ENCODE data around the gene HACL1.

HACL1 gene

GRCh38 chr3:15632212-15632580 is 30.8 kb upstream of the HACL1 start:
- H4K91ac ChIP-seq (ENCODE audit: low read length): peak overlapping the region; percentile 48
- H3K23ac ChIP-seq (ENCODE audit: low read length in 2 of 2): peak overlapping the region in 1 of 2 experiments; percentile 3
- H3K27me3 ChIP-seq (ENCODE audit: control insufficient read depth in 1 of 2, insufficient read depth in 1 of 2, low read length in 2 of 2): no peaks in the 10 kb centered on the region
- no peak overlapping the region for H3K14ac ChIP-seq (ENCODE audit: low read length in 2 of 2)
- H3K4me1 ChIP-seq (ENCODE audit: control insufficient read depth, insufficient read depth, low read depth, low read length): peaks cover 23% of the 10 kb centered on the region
- no peak overlapping the region for H2AFZ ChIP-seq (ENCODE audit: low read depth, low read length)
- H3K27ac ChIP-seq (ENCODE audit: low read length, poor library complexity, severe bottlenecking): no peak overlapping the region
- peak overlapping the region; percentile 33 for H2AK5ac ChIP-seq (ENCODE audit: low read length, severe bottlenecking)
- peak overlapping the region; percentile 31 for H2BK15ac ChIP-seq (ENCODE audit: low read depth, poor library complexity, severe bottlenecking)
- H3K9me3 ChIP-seq (ENCODE audit: control insufficient read depth, low read length): no peaks in the 10 kb centered on the region
- H3K4me3 ChIP-seq (ENCODE audit: insufficient read depth in 1 of 2, low read depth in 1 of 2, low read length in 2 of 2): no peak overlapping the region
- no peak overlapping the region for H3K9ac ChIP-seq (ENCODE audit: low read length)
- peak overlapping the region; percentile 64 for H2BK120ac ChIP-seq (ENCODE audit: low read depth, low read length)
- peak overlapping the region; percentile 48 to 73 for H3K18ac ChIP-seq (ENCODE audit: low read depth in 1 of 2, low read length in 2 of 2)
- peak overlapping the region; percentile 79 for H4K8ac ChIP-seq (ENCODE audit: low read length)
- DNase-seq: no peak
- no peak overlapping the region for H2BK5ac ChIP-seq (ENCODE audit: low read depth, low read length, poor library complexity, severe bottlenecking)
- H3K79me1 ChIP-seq (replicated peaks; ENCODE audit: low read length, poor library complexity, severe bottlenecking): peaks cover 14% of the 10 kb centered on the region
- peak overlapping the region; percentile 35 to 68 for H3K4ac ChIP-seq (ENCODE audit: low read depth in 1 of 2, low read length in 2 of 2)
- H3K4me2 ChIP-seq (ENCODE audit: low read length, poor library complexity, severe bottlenecking): no peak overlapping the region
- 98% methylated on average over 4 of the region's 4 CpGs for WGBS
- H2BK12ac ChIP-seq (ENCODE audit: low read length in 2 of 2): peak overlapping the region; percentile 53 to 86
- no peaks in the 10 kb centered on the region for H3K36me3 ChIP-seq (ENCODE audit: control insufficient read depth in 1 of 2, insufficient read depth in 2 of 2, low read depth in 1 of 2, low read length in 2 of 2)

- Histone ChIP-seq H3K4ac (ENCODE audit: low read depth in 1 of 2, low read length in 2 of 2) (peak overlapping the region; percentile 35 to 68), H4K91ac (ENCODE audit: low read length) (peak overlapping the region; percentile 48), H3K9me3 (ENCODE audit: control insufficient read depth, low read length) (no peaks in the 10 kb centered on the region), H3K23ac (ENCODE audit: low read length in 2 of 2) (peak overlapping the region in 1 of 2 experiments; percentile 3), H3K27ac (ENCODE audit: low read length, poor library complexity, severe bottlenecking) (peak overlapping the region; percentile 19), H3K14ac (ENCODE audit: low read length in 2 of 2) (no peak overlapping the region), H3K18ac (ENCODE audit: low read depth in 1 of 2, low read length in 2 of 2) (peak overlapping the region; percentile 48 to 82), H2AFZ (ENCODE audit: low read depth, low read length) (no peak overlapping the region), H2BK5ac (ENCODE audit: low read depth, low read length, poor library complexity, severe bottlenecking) (no peak overlapping the region), H2BK120ac (ENCODE audit: low read depth, low read length) (no peak overlapping the region), H3K4me3 (ENCODE audit: insufficient read depth in 1 of 2, low read depth in 1 of 2, low read length in 2 of 2) (no peak overlapping the region), H3K36me3 (ENCODE audit: control insufficient read depth in 1 of 2, insufficient read depth in 2 of 2, low read depth in 1 of 2, low read length in 2 of 2) (no peaks in the 10 kb centered on the region), H4K8ac (ENCODE audit: low read length) (peak overlapping the region; percentile 79), H2BK12ac (ENCODE audit: low read length in 2 of 2) (peak overlapping the region; percentile 53 to 86), H3K79me1 (replicated peaks; ENCODE audit: low read length, poor library complexity, severe bottlenecking) (peaks cover 12% of the 10 kb centered on the region), H3K4me2 (ENCODE audit: low read length, poor library complexity, severe bottlenecking) (no peak overlapping the region), H2BK15ac (ENCODE audit: low read depth, poor library complexity, severe bottlenecking) (peak overlapping the region; percentile 83), H3K9ac (ENCODE audit: low read length) (peak overlapping the region; percentile 88), H3K27me3 (ENCODE audit: control insufficient read depth in 1 of 2, insufficient read depth in 1 of 2, low read length in 2 of 2) (no peaks in the 10 kb centered on the region), H2AK5ac (ENCODE audit: low read length, severe bottlenecking) (peak overlapping the region; percentile 33), H3K4me1 (ENCODE audit: control insufficient read depth, insufficient read depth, low read depth, low read length) (peaks cover 21% of the 10 kb centered on the region)
- WGBS: 71% methylated on average over 12 of the region's 12 CpGs
- peak; percentile 27 for DNase-seq
Measured at GRCh38 chr3:15631426-15632211, 30.2 kb upstream of the HACL1 start.

GRCh38 chr3:15630646-15631350 is 29.4 kb upstream of the HACL1 start:
- no peaks in the 10 kb centered on the region for H3K36me3 ChIP-seq (ENCODE audit: control insufficient read depth in 1 of 2, insufficient read depth in 2 of 2, low read depth in 1 of 2, low read length in 2 of 2)
- whole genome bisulfite sequencing: 2% methylated on average over 8 of the region's 8 CpGs
- peaks cover 13% of the 10 kb centered on the region for H3K79me1 ChIP-seq (replicated peaks; ENCODE audit: low read length, poor library complexity, severe bottlenecking)
- H3K27ac ChIP-seq (ENCODE audit: low read length, poor library complexity, severe bottlenecking): peak overlapping the region; percentile 86
- DNase-seq: peak; percentile 83
- H3K27me3 ChIP-seq (ENCODE audit: control insufficient read depth in 1 of 2, insufficient read depth in 1 of 2, low read length in 2 of 2): no peaks in the 10 kb centered on the region
- H2AFZ ChIP-seq (ENCODE audit: low read depth, low read length): no peak overlapping the region
- H3K14ac ChIP-seq (ENCODE audit: low read length in 2 of 2): no peak overlapping the region
- peak overlapping the region in 1 of 2 experiments; percentile 58 for H3K4me3 ChIP-seq (ENCODE audit: insufficient read depth in 1 of 2, low read depth in 1 of 2, low read length in 2 of 2)
- H2BK12ac ChIP-seq (ENCODE audit: low read length in 2 of 2): no peak overlapping the region
- no peak overlapping the region for H2AK5ac ChIP-seq (ENCODE audit: low read length, severe bottlenecking)
- H2BK15ac ChIP-seq (ENCODE audit: low read depth, poor library complexity, severe bottlenecking): no peak overlapping the region
- no peak overlapping the region for H4K8ac ChIP-seq (ENCODE audit: low read length)
- no peak overlapping the region for H3K18ac ChIP-seq (ENCODE audit: low read depth in 1 of 2, low read length in 2 of 2)
- H3K23ac ChIP-seq (ENCODE audit: low read length in 2 of 2): no peak overlapping the region
- H3K4ac ChIP-seq (ENCODE audit: low read depth in 1 of 2, low read length in 2 of 2): no peak overlapping the region
- H4K91ac ChIP-seq (ENCODE audit: low read length): no peak overlapping the region
- peaks cover 15% of the 10 kb centered on the region for H3K4me1 ChIP-seq (ENCODE audit: control insufficient read depth, insufficient read depth, low read depth, low read length)
- no peaks in the 10 kb centered on the region for H3K9me3 ChIP-seq (ENCODE audit: control insufficient read depth, low read length)
- peak overlapping the region; percentile 49 for H2BK5ac ChIP-seq (ENCODE audit: low read depth, low read length, poor library complexity, severe bottlenecking)
- H3K4me2 ChIP-seq (ENCODE audit: low read length, poor library complexity, severe bottlenecking): peak overlapping the region; percentile 44
- H2BK120ac ChIP-seq (ENCODE audit: low read depth, low read length): no peak overlapping the region
- peak overlapping the region; percentile 88 for H3K9ac ChIP-seq (ENCODE audit: low read length)

Data from mesenchymal stem cell (in vitro differentiated cells and primary cell).